ENCODE data around the gene CD180. TPM values are rescaled to one million over a fixed set of nuclear protein-coding genes. Genes with fewer than 3 reads are reported as not detected.

CD180 gene
- total RNA-seq = not detected in 2 replicates

GRCh38 chr5:67196537-67197059 is at the start of gene CD180:
TSS of gene CD180 (minus strand) at chr5:67196799. CDS start at chr5:67196641, 158 bp downstream.

